Activated CD8-positive, alpha-beta T cell treated with anti-CD3 and anti-CD28 coated beads for 36 hours (primary cell): ENCODE results near the gene AFAP1L1. TPM values are rescaled to one million over a fixed set of nuclear protein-coding genes. Genes with fewer than 3 reads are reported as not detected.
"Not testable (repeated sequence)": the region's sequence is repeated elsewhere in the genome, so short reads cannot be mapped to it uniquely, and the experiment has no call there.

Experiments
- ATAC-seq: fragments of 200-7000 bp; cut with Tn5 transposase; one replicate; pipeline ENCODE4 v1.10.0; 2021; ENCODE audit warnings: mild to moderate bottlenecking, moderate library complexity
- CTCF ChIA-PET: fragments of 350-600 bp; sonication (Branson Sonifier 250); formaldehyde crosslinking; loops from one replicate; lab custom pipeline; 2021; ENCODE audit warnings: antibody characterized with exemption; lab: Charles Lee
- POLR2A ChIA-PET: fragments of 350-600 bp; sonication (Branson Sonifier 250); formaldehyde crosslinking; loops from one replicate; lab custom pipeline; 2021; ENCODE audit warnings: antibody characterized with exemption; lab: Charles Lee
- DNase-seq: peaks from one replicate; pipeline ENCODE4 v3.0.0-alpha.2; 2020
- H3K27ac Mint-ChIP-seq: one replicate; pipeline ENCODE4 v1.8.0; 2021; ENCODE audit warnings: mild to moderate bottlenecking, mixed read lengths
- H3K27me3 Mint-ChIP-seq: one replicate; pipeline ENCODE4 v1.8.0; 2021; ENCODE audit warnings: mixed read lengths
- H3K36me3 Mint-ChIP-seq: one replicate; pipeline ENCODE4 v1.8.0; 2021; ENCODE audit warnings: low read depth, mixed read lengths
- H3K4me1 Mint-ChIP-seq: one replicate; pipeline ENCODE4 v1.8.0; 2021; ENCODE audit warnings: low read depth, mixed read lengths
- H3K4me3 Mint-ChIP-seq: one replicate; pipeline ENCODE4 v1.8.0; 2021; ENCODE audit warnings: mild to moderate bottlenecking, moderate library complexity, mixed read lengths
- H3K9me3 Mint-ChIP-seq: one replicate; pipeline ENCODE4 v1.8.0; 2021; ENCODE audit warnings: mixed read lengths
- CTCF ChIP-seq: fragments of 200-600 bp; IDR thresholded peaks from one replicate; pipeline ENCODE4 v1.8.0; 2022; ENCODE audit warnings: antibody characterized with exemption, mild to moderate bottlenecking
- intact Hi-C: fragments of 100-400 bp; cut with micrococcal nuclease; formaldehyde crosslinking; loops from one replicate; pipeline ENCODE4 v1.10.0; 2022
- total RNA-seq, 2 experiments: library from RNA; stranded (reverse); gene quantifications; one replicate each; pipeline ENCODE4 v1.2.3, GENCODE V29; 2021

The AFAP1L1 gene
- total RNA-seq, 2 experiments from 2014 or later: 1.3 to 1.6 TPM

- Mint-ChIP-seq H3K9me3 (no peaks in the 10 kb centered on the region), H3K27me3 (no peaks in the 10 kb centered on the region), H3K27ac (no peak overlapping the region), H3K4me1 (no peaks in the 10 kb centered on the region), H3K36me3 (no peaks in the 10 kb centered on the region), H3K4me3 (no peak overlapping the region)
- intact Hi-C loops: no loop called here
- ChIA-PET CTCF (interaction anchor here (1.0 to 4.8 kb wide), 6 partner anchors 15 to 178 kb away, joined by 3 to 25 read pairs (median 6); no protein-coding TSS in a partner anchor), POLR2A (interaction anchor here (0.7 kb wide), 1 partner anchor 86 kb away, joined by 4 read pairs; no protein-coding TSS in a partner anchor)
- DNase-seq: no peak
- no peak for ATAC-seq
- no peak for TF ChIP-seq CTCF
These were observed 115.5 kb downstream of the AFAP1L1 start for GRCh38 chr5:149387081-149387631.

GRCh38 chr5:149387982-149388381, 116.3 kb downstream of the AFAP1L1 start:
- ChIA-PET CTCF (interaction anchor here (1.0 to 4.8 kb wide), 5 partner anchors 16 to 177 kb away, joined by 3 to 25 read pairs (median 7); no protein-coding TSS in a partner anchor), POLR2A (no interaction called here)
- Mint-ChIP-seq H3K4me3 (no peak overlapping the region), H3K4me1 (no peaks in the 10 kb centered on the region), H3K27ac (no peak overlapping the region), H3K27me3 (no peaks in the 10 kb centered on the region), H3K36me3 (no peaks in the 10 kb centered on the region), H3K9me3 (no peaks in the 10 kb centered on the region)
- intact Hi-C loops: no loop called here
- TF ChIP-seq CTCF: no peak
- DNase-seq (no peak), ATAC-seq (no peak)

- H3K27ac Mint-ChIP-seq: no peak overlapping the region
- ATAC-seq (no peak), DNase-seq (no peak)
- POLR2A ChIA-PET: interaction anchor here (0.7 kb wide), 1 partner anchor 33 kb away, joined by 5 read pairs; no protein-coding TSS in a partner anchor
- no peaks in the 10 kb centered on the region for H3K4me1 Mint-ChIP-seq
- no peaks in the 10 kb centered on the region for H3K36me3 Mint-ChIP-seq
- CTCF ChIA-PET: interaction anchor here (2.1 to 4.8 kb wide), 4 partner anchors 16 to 72 kb away, joined by 7 to 25 read pairs (median 22); no protein-coding TSS in a partner anchor
- no peak for TF ChIP-seq CTCF
- no peaks in the 10 kb centered on the region for H3K27me3 Mint-ChIP-seq
- H3K9me3 Mint-ChIP-seq: no peaks in the 10 kb centered on the region
- H3K4me3 Mint-ChIP-seq: no peak overlapping the region
- intact Hi-C loops: no loop called here
These were observed 117.0 kb downstream of the AFAP1L1 start for GRCh38 chr5:149388498-149389190.

GRCh38 chr5:149389552-149390495, 118.2 kb downstream of the AFAP1L1 start:
- Mint-ChIP-seq H3K27me3 (no peaks in the 10 kb centered on the region), H3K4me1 (no peaks in the 10 kb centered on the region), H3K9me3 (no peaks in the 10 kb centered on the region), H3K27ac (no peak overlapping the region), H3K4me3 (no peak overlapping the region), H3K36me3 (no peaks in the 10 kb centered on the region)
- POLR2A ChIA-PET: interaction anchor here (0.7 kb wide), 1 partner anchor 32 kb away, joined by 5 read pairs; no protein-coding TSS in a partner anchor
- CTCF ChIA-PET: interaction anchor here (1.4 to 3.4 kb wide), 5 partner anchors 8 to 439 kb away, joined by 3 to 19 read pairs (median 4); no protein-coding TSS in a partner anchor
- intact Hi-C loops: no loop called here
- no peak for DNase-seq
- TF ChIP-seq CTCF: no peak
- ATAC-seq: no peak

- H3K27ac Mint-ChIP-seq, ATAC-seq, H3K9me3 Mint-ChIP-seq, DNase-seq, H3K27me3 Mint-ChIP-seq, H3K4me3 Mint-ChIP-seq, intact Hi-C loops, H3K4me1 Mint-ChIP-seq, H3K36me3 Mint-ChIP-seq: not testable (repeated sequence)
- ChIA-PET POLR2A (interaction anchor here (0.7 kb wide), 1 partner anchor 38 kb away, joined by 4 read pairs; no protein-coding TSS in a partner anchor), CTCF (interaction anchor here (1.4 to 3.4 kb wide), 4 partner anchors 9 to 437 kb away, joined by 3 to 19 read pairs (median 6); no protein-coding TSS in a partner anchor)
These were observed 119.4 kb downstream of the AFAP1L1 start for GRCh38 chr5:149391076-149391475.
